ENCODE measurements around the gene SPATA45. TPM values are rescaled to one million over a fixed set of nuclear protein-coding genes. Genes with fewer than 3 reads are reported as not detected.
"Not testable (repeated sequence)": the region's sequence is repeated elsewhere in the genome, so short reads cannot be mapped to it uniquely, and the experiment has no call there.

SPATA45 gene
- not detected for total RNA-seq

- Mint-ChIP-seq H3K4me1 (ENCODE audit: low read depth) (no peaks in the 10 kb centered on the region), H3K4me3 (no peak within 1 kb of the TSS), H3K9me3 (peaks cover 2% of the 10 kb centered on the region), H3K27ac (no peak within 1 kb of the TSS), H3K27me3 (ENCODE audit: low read depth) (no peaks in the 10 kb centered on the region), H3K36me3 (ENCODE audit: low read depth) (peaks cover 3% of the 10 kb centered on the region)
- DNase-seq = no peak
- intact Hi-C loops (cut with micrococcal nuclease) = no loop called here
- CTCF ChIA-PET = no interaction called here
These were observed at the start of gene SPATA45 for GRCh38 chr1:212847549-212847948. Gene SPATA45, minus strand, starts transcription at chr1:212847649. Its CDS starts 11,500 bp downstream, at chr1:212836149.

- CTCF ChIA-PET = no interaction called here
- H3K27me3 Mint-ChIP-seq (ENCODE audit: low read depth) = no peaks in the 10 kb centered on the region
- intact Hi-C loops (cut with micrococcal nuclease) = no loop called here
- H3K9me3 Mint-ChIP-seq = no peaks in the 10 kb centered on the region
- no peaks in the 10 kb centered on the region for H3K4me1 Mint-ChIP-seq (ENCODE audit: low read depth)
- H3K4me3 Mint-ChIP-seq = no peak overlapping the region
- peaks cover 54% of the 10 kb centered on the region for H3K36me3 Mint-ChIP-seq (ENCODE audit: low read depth)
- DNase-seq = no peak
- H3K27ac Mint-ChIP-seq = no peak overlapping the region
These were observed 44.7 kb upstream of the SPATA45 start for GRCh38 chr1:212892108-212892507.

- no peak overlapping the region for H3K4me3 Mint-ChIP-seq
- intact Hi-C loops (cut with micrococcal nuclease) = no loop called here
- CTCF ChIA-PET = interaction anchor here (0.6 kb wide), 1 partner anchor 23 kb away, joined by 3 read pairs; no protein-coding TSS in a partner anchor
- H3K4me1 Mint-ChIP-seq (ENCODE audit: low read depth) = no peaks in the 10 kb centered on the region
- peaks cover 27% of the 10 kb centered on the region for H3K36me3 Mint-ChIP-seq (ENCODE audit: low read depth)
- no peak for DNase-seq
- no peaks in the 10 kb centered on the region for H3K27me3 Mint-ChIP-seq (ENCODE audit: low read depth)
- H3K9me3 Mint-ChIP-seq = no peaks in the 10 kb centered on the region
- H3K27ac Mint-ChIP-seq = no peak overlapping the region
These were observed 37.1 kb upstream of the SPATA45 start for GRCh38 chr1:212884592-212884991.

- DNase-seq = no peak
- Mint-ChIP-seq H3K27me3 (ENCODE audit: low read depth) (no peaks in the 10 kb centered on the region), H3K27ac (no peak overlapping the region), H3K4me3 (no peak overlapping the region), H3K36me3 (ENCODE audit: low read depth) (peaks cover 23% of the 10 kb centered on the region), H3K9me3 (no peaks in the 10 kb centered on the region), H3K4me1 (ENCODE audit: low read depth) (no peaks in the 10 kb centered on the region)
- intact Hi-C loops (cut with micrococcal nuclease) = no loop called here
- CTCF ChIA-PET = no interaction called here
These were observed 32.7 kb upstream of the SPATA45 start for GRCh38 chr1:212879947-212880690.

GRCh38 chr1:212878418-212878817 lies 31.0 kb upstream of the SPATA45 start:
- no peak overlapping the region for H3K27ac Mint-ChIP-seq
- DNase-seq = no peak
- H3K36me3 Mint-ChIP-seq (ENCODE audit: low read depth) = peaks cover 28% of the 10 kb centered on the region
- H3K27me3 Mint-ChIP-seq (ENCODE audit: low read depth) = no peaks in the 10 kb centered on the region
- intact Hi-C loops (cut with micrococcal nuclease) = no loop called here
- H3K4me3 Mint-ChIP-seq = no peak overlapping the region
- H3K9me3 Mint-ChIP-seq = no peaks in the 10 kb centered on the region
- CTCF ChIA-PET = no interaction called here
- no peaks in the 10 kb centered on the region for H3K4me1 Mint-ChIP-seq (ENCODE audit: low read depth)

- Mint-ChIP-seq H3K27me3 (ENCODE audit: low read depth) (no peaks in the 10 kb centered on the region), H3K9me3 (no peaks in the 10 kb centered on the region), H3K4me1 (ENCODE audit: low read depth) (no peaks in the 10 kb centered on the region), H3K27ac (no peak overlapping the region), H3K4me3 (no peak overlapping the region), H3K36me3 (ENCODE audit: low read depth) (peaks cover 28% of the 10 kb centered on the region)
- no peak for DNase-seq
- intact Hi-C loops (cut with micrococcal nuclease) = no loop called here
- CTCF ChIA-PET = no interaction called here
These were observed 26.1 kb upstream of the SPATA45 start for GRCh38 chr1:212873518-212873917.

- CTCF ChIA-PET = interaction anchor here (0.5 to 1.2 kb wide), 2 partner anchors 75 to 207 kb away, joined by 3 to 4 read pairs; no protein-coding TSS in a partner anchor
- Mint-ChIP-seq H3K27me3 (ENCODE audit: low read depth) (no peaks in the 10 kb centered on the region), H3K27ac (no peak overlapping the region)
These were observed 24.5 kb upstream of the SPATA45 start for GRCh38 chr1:212871976-212872375.

GRCh38 chr1:212867192-212867591 lies 19.7 kb upstream of the SPATA45 start:
- CTCF ChIA-PET = interaction anchor here (0.6 kb wide), 1 partner anchor 1040 kb away, joined by 4 read pairs; no protein-coding TSS in a partner anchor
- DNase-seq = no peak
- no peak overlapping the region for H3K4me3 Mint-ChIP-seq

More at GRCh38 chr1:212871976-212872375, 24.5 kb upstream of the SPATA45 start:
- H3K4me1 Mint-ChIP-seq (ENCODE audit: low read depth) = no peaks in the 10 kb centered on the region
- intact Hi-C loops (cut with micrococcal nuclease) = no loop called here
- H3K36me3 Mint-ChIP-seq (ENCODE audit: low read depth) = peaks cover 26% of the 10 kb centered on the region
- no peaks in the 10 kb centered on the region for H3K9me3 Mint-ChIP-seq
- DNase-seq = no peak
- no peak overlapping the region for H3K4me3 Mint-ChIP-seq

GRCh38 chr1:212864201-212864600 lies 16.8 kb upstream of the SPATA45 start:
- intact Hi-C loops (cut with micrococcal nuclease) = no loop called here
- Mint-ChIP-seq H3K9me3 (no peaks in the 10 kb centered on the region), H3K4me1 (ENCODE audit: low read depth) (peaks cover 11% of the 10 kb centered on the region), H3K27me3 (ENCODE audit: low read depth) (no peaks in the 10 kb centered on the region), H3K36me3 (ENCODE audit: low read depth) (peaks cover 15% of the 10 kb centered on the region), H3K4me3 (no peak overlapping the region), H3K27ac (no peak overlapping the region)
- CTCF ChIA-PET = interaction anchor here (0.6 to 0.9 kb wide), 2 partner anchors 11 to 66 kb away, joined by 3 to 5 read pairs; no protein-coding TSS in a partner anchor
- DNase-seq = no peak

More at GRCh38 chr1:212867192-212867591, 19.7 kb upstream of the SPATA45 start:
- no peaks in the 10 kb centered on the region for H3K9me3 Mint-ChIP-seq
- no peak overlapping the region for H3K27ac Mint-ChIP-seq
- peaks cover 14% of the 10 kb centered on the region for H3K36me3 Mint-ChIP-seq (ENCODE audit: low read depth)
- intact Hi-C loops (cut with micrococcal nuclease) = no loop called here
- H3K4me1 Mint-ChIP-seq (ENCODE audit: low read depth) = peaks cover 8% of the 10 kb centered on the region
- H3K27me3 Mint-ChIP-seq (ENCODE audit: low read depth) = no peaks in the 10 kb centered on the region

- Mint-ChIP-seq H3K36me3 (ENCODE audit: low read depth) (peaks cover 19% of the 10 kb centered on the region), H3K4me1 (ENCODE audit: low read depth) (peaks cover 14% of the 10 kb centered on the region)
- H3K27ac Mint-ChIP-seq; H3K27me3 Mint-ChIP-seq (ENCODE audit: low read depth); H3K4me3 Mint-ChIP-seq; intact Hi-C loops (cut with micrococcal nuclease); H3K9me3 Mint-ChIP-seq; DNase-seq: not testable (repeated sequence)
- CTCF ChIA-PET = interaction anchor here (0.9 kb wide), 1 partner anchor 12 kb away, joined by 5 read pairs; no protein-coding TSS in a partner anchor
These were observed 15.9 kb upstream of the SPATA45 start for GRCh38 chr1:212863345-212863744.

GRCh38 chr1:212862111-212862690 lies 14.8 kb upstream of the SPATA45 start:
- DNase-seq = no peak
- Mint-ChIP-seq H3K36me3 (ENCODE audit: low read depth) (peaks cover 18% of the 10 kb centered on the region), H3K4me1 (ENCODE audit: low read depth) (peaks cover 14% of the 10 kb centered on the region), H3K9me3 (no peaks in the 10 kb centered on the region), H3K4me3 (no peak overlapping the region), H3K27ac (no peak overlapping the region), H3K27me3 (ENCODE audit: low read depth) (no peaks in the 10 kb centered on the region)
- intact Hi-C loops (cut with micrococcal nuclease) = no loop called here
- CTCF ChIA-PET = interaction anchor here (0.6 to 1.5 kb wide), 2 partner anchors 22 to 77 kb away, joined by 3 read pairs; no protein-coding TSS in a partner anchor

- Mint-ChIP-seq H3K27me3 (ENCODE audit: low read depth) (no peaks in the 10 kb centered on the region), H3K4me3 (no peak overlapping the region), H3K27ac (no peak overlapping the region), H3K36me3 (ENCODE audit: low read depth) (peaks cover 10% of the 10 kb centered on the region), H3K4me1 (ENCODE audit: low read depth) (peaks cover 18% of the 10 kb centered on the region), H3K9me3 (no peaks in the 10 kb centered on the region)
- DNase-seq = no peak
- intact Hi-C loops (cut with micrococcal nuclease) = no loop called here
- CTCF ChIA-PET = interaction anchor here (0.5 to 1.5 kb wide), 5 partner anchors 33 to 132 kb away, joined by 3 read pairs; no protein-coding TSS in a partner anchor
These were observed 13.5 kb upstream of the SPATA45 start for GRCh38 chr1:212860713-212861581.
